Chondrocyte (in vitro differentiated cells): ENCODE data around the gene P3R3URF. TPM values are rescaled to one million over a fixed set of nuclear protein-coding genes. Genes with fewer than 3 reads are reported as not detected.

Source experiments
- DNase-seq: peaks from one replicate; pipeline ENCODE4 v3.0.0; 2021; ENCODE audit warnings: mixed read lengths, low spot score
- H3K27ac Mint-ChIP-seq: one replicate; pipeline ENCODE4 v1.8.0; 2021; ENCODE audit warnings: mild to moderate bottlenecking, moderate library complexity, mixed read lengths; ENCODE audit not compliant: unreplicated experiment
- H3K27me3 Mint-ChIP-seq: 2 replicates; pipeline ENCODE4 v1.8.0; 2021; ENCODE audit warnings: low read depth, mixed read lengths
- H3K36me3 Mint-ChIP-seq: 2 replicates; pipeline ENCODE4 v1.8.0; 2021; ENCODE audit warnings: low read depth, mixed read lengths
- H3K4me1 Mint-ChIP-seq: 2 replicates; pipeline ENCODE4 v1.8.0; 2021; ENCODE audit warnings: low read depth, mild to moderate bottlenecking, mixed read lengths
- H3K4me3 Mint-ChIP-seq: one replicate; pipeline ENCODE4 v1.8.0; 2021; ENCODE audit warnings: mild to moderate bottlenecking, moderate library complexity, mixed read lengths; ENCODE audit not compliant: unreplicated experiment
- H3K9me3 Mint-ChIP-seq: 2 replicates; pipeline ENCODE4 v1.8.0; 2021; ENCODE audit warnings: low read depth, mixed read lengths
- CTCF ChIP-seq: fragments of 200-600 bp; sonication (generic); IDR thresholded peaks from 2 replicates; pipeline ENCODE4 v1.5.0; 2021; ENCODE audit warnings: antibody characterized with exemption, mild to moderate bottlenecking, moderate library complexity
- total RNA-seq: library from RNA; stranded (reverse); gene quantifications from 3 replicates; pipeline ENCODE4 v1.2.1, GENCODE V29; 2021

Gene P3R3URF
- total RNA-seq, 1 donor from 2014 or later, result not detected

- no peak for TF ChIP-seq CTCF
- Mint-ChIP-seq H3K9me3 (no peaks in the 10 kb centered on the region), H3K27ac (no peak overlapping the region)
Observed at GRCh38 chr1:46199233-46199749, 23.0 kb upstream of the P3R3URF start.

GRCh38 chr1:46197964-46198811 is 21.9 kb upstream of the P3R3URF start, which contains the start of gene POMGNT1:
POMGNT1 (minus strand) TSS chr1:46198434; CDS start chr1:46197821, 613 bp downstream.
- peak; percentile 63 for TF ChIP-seq CTCF
- Mint-ChIP-seq H3K27me3 (no peaks in the 10 kb centered on the region), H3K9me3 (no peaks in the 10 kb centered on the region), H3K36me3 (peaks cover 9% of the 10 kb centered on the region), H3K27ac (peak within 1 kb of the TSS; percentile 27), H3K4me1 (peaks cover 48% of the 10 kb centered on the region), H3K4me3 (peak within 1 kb of the TSS; percentile 77)
- no peak for DNase-seq

More at GRCh38 chr1:46199233-46199749, 23.0 kb upstream of the P3R3URF start:
- DNase-seq, result no peak
- H3K4me1 Mint-ChIP-seq, result peaks cover 55% of the 10 kb centered on the region
- H3K36me3 Mint-ChIP-seq, result peaks cover 8% of the 10 kb centered on the region
- H3K27me3 Mint-ChIP-seq, result no peaks in the 10 kb centered on the region
- peak overlapping the region; percentile 77 for H3K4me3 Mint-ChIP-seq

- no peaks in the 10 kb centered on the region for H3K9me3 Mint-ChIP-seq
- DNase-seq, result no peak
- H3K4me1 Mint-ChIP-seq, result peaks cover 43% of the 10 kb centered on the region
- H3K36me3 Mint-ChIP-seq, result peaks cover 12% of the 10 kb centered on the region
- no peak for TF ChIP-seq CTCF
- peak overlapping the region; percentile 77 for H3K4me3 Mint-ChIP-seq
- H3K27me3 Mint-ChIP-seq, result no peaks in the 10 kb centered on the region
- H3K27ac Mint-ChIP-seq, result peak overlapping the region; percentile 27
Observed at GRCh38 chr1:46197560-46197963, 21.3 kb upstream of the P3R3URF start.

GRCh38 chr1:46196609-46197008 is 20.3 kb upstream of the P3R3URF start:
- peaks cover 47% of the 10 kb centered on the region for H3K4me1 Mint-ChIP-seq
- H3K36me3 Mint-ChIP-seq, result peaks cover 14% of the 10 kb centered on the region
- H3K27ac Mint-ChIP-seq, result no peak overlapping the region
- no peaks in the 10 kb centered on the region for H3K9me3 Mint-ChIP-seq
- H3K27me3 Mint-ChIP-seq, result no peaks in the 10 kb centered on the region
- H3K4me3 Mint-ChIP-seq, result peak overlapping the region; percentile 77
- no peak for DNase-seq
- TF ChIP-seq CTCF, result no peak

- Mint-ChIP-seq H3K4me3 (no peak overlapping the region), H3K4me1 (peaks cover 56% of the 10 kb centered on the region), H3K36me3 (peaks cover 15% of the 10 kb centered on the region), H3K9me3 (no peaks in the 10 kb centered on the region), H3K27ac (peak overlapping the region; percentile 15), H3K27me3 (no peaks in the 10 kb centered on the region)
- no peak for TF ChIP-seq CTCF
- DNase-seq, result no peak
Observed at GRCh38 chr1:46194641-46195193, 18.4 kb upstream of the P3R3URF start.
